Large intestine (tissue), 3 donors: ENCODE data around the gene ACTR6. TPM values are rescaled to one million over a fixed set of nuclear protein-coding genes. Genes with fewer than 3 reads are reported as not detected.
"Not testable (repeated sequence)": the region's sequence is repeated elsewhere in the genome, so short reads cannot be mapped to it uniquely, and the experiment has no call there.

Experiments
- DNase-seq, 2 donors: peaks; one replicate each; pipeline versions ENCODE4 v3.0.0 to v3.0.0-alpha.2; 2013
- H3K27ac ChIP-seq: one replicate; pipeline ENCODE4 v1.5.1; 2013; ENCODE audit warnings: low read length
- H3K27me3 ChIP-seq: 2 replicates; pipeline ENCODE4 v1.6.1; 2013; ENCODE audit warnings: low read length; ENCODE audit not compliant: control insufficient read depth, insufficient read depth
- H3K36me3 ChIP-seq: 2 replicates; pipeline ENCODE4 v1.6.1; 2013; ENCODE audit warnings: low read length; ENCODE audit not compliant: control insufficient read depth, insufficient read depth
- H3K4me1 ChIP-seq: one replicate; pipeline ENCODE4 v1.6.1; 2013; ENCODE audit warnings: low read length; ENCODE audit not compliant: control insufficient read depth, insufficient read depth
- H3K4me3 ChIP-seq: one replicate; pipeline ENCODE4 v1.5.1; 2013; ENCODE audit warnings: low read length
- H3K9me3 ChIP-seq: one replicate; pipeline ENCODE4 v1.6.1; 2013; ENCODE audit warnings: mild to moderate bottlenecking, low read depth, low read length, moderate library complexity; ENCODE audit not compliant: control insufficient read depth
- WGBS: methylation state at CpG from one replicate; pipeline ENCODE4 v1.1.5; 2013; ENCODE audit warnings: low lambda C conversion rate; ENCODE audit not compliant: insufficient coverage; 5-methylcytosine and 5-hydroxymethylcytosine counted together
- polyA plus RNA-seq: library from polyadenylated mRNA; unstranded; fragments of 120-200 nt; gene quantifications from one replicate; pipeline ENCODE4 v1.2.1, GENCODE V29; 2013

Gene ACTR6
- polyA plus RNA-seq, 1 donor = 27.9 TPM

- 100% methylated on average over 1 of the region's 2 CpGs for WGBS
- Histone ChIP-seq H3K36me3 (no peaks in the 10 kb centered on the region), H3K27me3 (no peaks in the 10 kb centered on the region), H3K4me1 (no peaks in the 10 kb centered on the region), H3K27ac (no peak overlapping the region), H3K9me3 (no peaks in the 10 kb centered on the region), H3K4me3 (no peak overlapping the region)
- DNase-seq = no peak
These were observed 21.4 kb upstream of the ACTR6 start for GRCh38 chr12:100179252-100179651.

- Histone ChIP-seq H3K4me3 (no peak overlapping the region), H3K9me3 (no peaks in the 10 kb centered on the region), H3K36me3 (peaks cover 3% of the 10 kb centered on the region), H3K27me3 (no peaks in the 10 kb centered on the region), H3K4me1 (no peaks in the 10 kb centered on the region), H3K27ac (no peak overlapping the region)
- no peak for DNase-seq
- 100% methylated on average over 1 of the region's 8 CpGs for WGBS
These were observed 16.0 kb upstream of the ACTR6 start for GRCh38 chr12:100184549-100185145.

GRCh38 chr12:100185361-100185894 lies 15.2 kb upstream of the ACTR6 start:
- no peak for DNase-seq
- no peak overlapping the region for H3K27ac ChIP-seq
- WGBS = no CpG with 5 or more reads among the region's 5 CpGs
- H3K4me1 ChIP-seq = no peaks in the 10 kb centered on the region
- no peak overlapping the region for H3K4me3 ChIP-seq
- H3K9me3 ChIP-seq = no peaks in the 10 kb centered on the region
- H3K36me3 ChIP-seq = peaks cover 3% of the 10 kb centered on the region
- H3K27me3 ChIP-seq = no peaks in the 10 kb centered on the region

GRCh38 chr12:100186071-100186470 lies 14.5 kb upstream of the ACTR6 start:
- no peak overlapping the region for H3K27ac ChIP-seq
- no peak for DNase-seq
- no peaks in the 10 kb centered on the region for H3K27me3 ChIP-seq
- 90% methylated on average over 2 of the region's 6 CpGs for WGBS
- no peaks in the 10 kb centered on the region for H3K4me1 ChIP-seq
- no peaks in the 10 kb centered on the region for H3K9me3 ChIP-seq
- no peak overlapping the region for H3K4me3 ChIP-seq
- peaks cover 7% of the 10 kb centered on the region for H3K36me3 ChIP-seq

- no CpG with 5 or more reads among the region's 5 CpGs for WGBS
- Histone ChIP-seq H3K27ac (no peak overlapping the region), H3K9me3 (no peaks in the 10 kb centered on the region), H3K27me3 (no peaks in the 10 kb centered on the region), H3K36me3 (peaks cover 10% of the 10 kb centered on the region), H3K4me1 (no peaks in the 10 kb centered on the region), H3K4me3 (no peak overlapping the region)
- DNase-seq = no peak
These were observed 13.5 kb upstream of the ACTR6 start for GRCh38 chr12:100187068-100187467.

DNA sequence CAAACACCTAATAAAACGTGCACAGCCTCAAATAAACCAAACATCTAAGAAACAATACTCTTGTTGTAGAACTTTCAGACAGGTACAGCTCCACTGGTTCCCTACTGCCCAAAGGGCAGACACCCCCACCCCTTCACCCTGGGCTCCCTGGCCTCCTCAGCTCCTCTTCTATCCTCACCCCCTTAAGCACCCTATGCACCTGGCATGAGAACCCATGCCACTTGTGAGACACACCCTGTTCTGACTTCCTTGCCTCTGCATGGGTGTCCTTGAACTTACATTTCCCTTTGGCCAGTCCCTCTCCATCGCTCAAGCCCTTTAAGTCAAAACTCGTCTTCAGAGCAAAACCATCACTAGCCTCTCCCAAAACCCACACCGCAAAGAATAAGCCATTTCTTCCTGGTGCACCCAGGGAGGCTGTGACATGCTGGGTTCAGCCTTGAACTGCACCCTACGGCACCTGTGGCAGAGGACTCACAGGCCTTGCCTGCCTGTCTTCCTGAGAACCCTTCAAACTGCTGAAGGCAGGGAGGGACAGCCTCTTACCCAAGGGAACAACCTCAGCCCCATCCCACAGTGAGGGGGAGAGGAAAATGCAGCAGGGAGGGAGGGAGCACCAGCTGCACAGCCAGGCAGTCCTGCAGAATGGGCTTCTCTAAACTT lies 12.6 kb upstream of the ACTR6 start:
- WGBS = 100% methylated on average over 1 of the region's 5 CpGs
- Histone ChIP-seq H3K9me3 (no peaks in the 10 kb centered on the region), H3K27ac (no peak overlapping the region)

DNA sequence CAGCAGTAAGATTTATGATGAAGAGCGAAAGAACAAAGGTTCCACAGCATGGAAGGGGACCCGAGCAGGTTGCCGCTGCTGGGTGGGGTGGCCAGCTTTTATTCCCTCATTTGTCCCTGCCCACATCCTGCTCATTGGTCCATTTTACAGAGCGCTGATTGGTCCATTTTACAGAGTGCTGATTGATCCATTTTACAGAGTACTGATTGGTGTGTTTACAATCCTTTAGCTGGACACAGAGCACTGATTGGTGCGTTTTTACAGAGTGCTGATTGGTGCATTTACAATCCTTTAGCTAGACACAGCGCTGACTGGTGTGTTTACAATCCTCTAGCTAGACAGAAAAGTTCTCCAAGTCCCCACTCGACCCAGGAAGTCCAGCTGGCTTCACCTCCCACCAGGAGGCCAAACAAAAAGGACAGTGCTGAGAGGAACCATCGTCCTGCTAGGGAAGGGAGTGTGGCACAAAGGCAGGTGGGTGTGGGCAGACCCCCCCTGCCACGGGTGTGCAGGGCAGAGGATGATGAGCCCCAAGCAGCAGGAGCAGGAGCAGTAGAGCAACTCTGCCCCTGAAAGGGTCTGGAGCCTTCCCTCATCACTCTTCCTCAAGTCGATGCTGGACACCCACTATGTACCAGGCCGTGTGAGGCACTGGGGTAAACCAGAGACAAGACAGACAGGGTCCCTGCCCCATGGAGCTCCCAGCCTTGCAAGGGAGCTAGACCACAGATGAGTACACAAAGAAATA lies 11.6 kb upstream of the ACTR6 start:
- WGBS = no CpG with 5 or more reads among the region's 11 CpGs
- H3K4me3 ChIP-seq, DNase-seq, H3K27ac ChIP-seq, H3K27me3 ChIP-seq, H3K4me1 ChIP-seq, H3K9me3 ChIP-seq: not testable (repeated sequence)
- H3K36me3 ChIP-seq = peaks cover 15% of the 10 kb centered on the region

More for the DNA sequence above, 12.6 kb upstream of the ACTR6 start:
- no peak for DNase-seq
- Histone ChIP-seq H3K36me3 (peaks cover 12% of the 10 kb centered on the region), H3K4me1 (no peaks in the 10 kb centered on the region), H3K27me3 (no peaks in the 10 kb centered on the region), H3K4me3 (no peak overlapping the region)

GRCh38 chr12:100189636-100190394 lies 10.8 kb upstream of the ACTR6 start:
- Histone ChIP-seq H3K9me3 (no peaks in the 10 kb centered on the region), H3K27me3 (no peaks in the 10 kb centered on the region), H3K36me3 (peaks cover 22% of the 10 kb centered on the region), H3K4me1 (no peaks in the 10 kb centered on the region), H3K27ac (no peak overlapping the region), H3K4me3 (no peak overlapping the region)
- DNase-seq = no peak
- WGBS = no CpG with 5 or more reads among the region's 13 CpGs

GRCh38 chr12:100193085-100193484 lies 7.5 kb upstream of the ACTR6 start:
- Histone ChIP-seq H3K4me3 (no peak overlapping the region), H3K27ac (no peak overlapping the region), H3K36me3 (peaks cover 19% of the 10 kb centered on the region), H3K27me3 (no peaks in the 10 kb centered on the region), H3K9me3 (no peaks in the 10 kb centered on the region), H3K4me1 (no peaks in the 10 kb centered on the region)
- no CpG with 5 or more reads among the region's 1 CpG for WGBS
- DNase-seq = no peak

GRCh38 chr12:100197486-100197885 lies 3.1 kb upstream of the ACTR6 start:
- no peak overlapping the region for H3K27ac ChIP-seq
- WGBS = no CpG with 5 or more reads among the region's 4 CpGs
- H3K4me1 ChIP-seq = peaks cover 5% of the 10 kb centered on the region
- DNase-seq = no peak
- peaks cover 12% of the 10 kb centered on the region for H3K36me3 ChIP-seq
- no peak overlapping the region for H3K4me3 ChIP-seq
- H3K27me3 ChIP-seq = no peaks in the 10 kb centered on the region
- H3K9me3 ChIP-seq = no peaks in the 10 kb centered on the region
